Kidney (tissue), 14 donors: Measurements from ENCODE around the gene MAMSTR. TPM values are rescaled to one million over a fixed set of nuclear protein-coding genes. Genes with fewer than 3 reads are reported as not detected.

Source experiments
- DNase-seq, 5 donors: peaks; one replicate each; pipeline ENCODE4 v3.0.0-alpha.2; 2013 to 2020
- FAIRE-seq: peaks from 2 replicates; lab custom pipeline; 2012; peaks lifted over from hg19 to GRCh38; lab: Jason Lieb, UNC
- H3K27ac ChIP-seq, 2 donors: one replicate each; pipeline ENCODE4 v1.7.0; 2013; ENCODE audit warnings: low read depth in 2 of 2, low read length in 2 of 2, inconsistent platforms in 1 of 2
- H3K27me3 ChIP-seq: one replicate; pipeline ENCODE4 v1.7.1; 2013; ENCODE audit warnings: low read length, inconsistent platforms; ENCODE audit not compliant: control insufficient read depth, insufficient read depth
- H3K36me3 ChIP-seq, 3 donors: one replicate each; pipeline versions ENCODE4 v1.7.0 to v1.7.1; 2013; ENCODE audit warnings: low read length in 3 of 3, control low read depth in 1 of 3, inconsistent platforms in 1 of 3; ENCODE audit not compliant: insufficient read depth in 3 of 3, control insufficient read depth in 2 of 3
- H3K4me1 ChIP-seq, 3 donors: one replicate each; pipeline versions ENCODE4 v1.7.0 to v1.7.1; 2013; ENCODE audit warnings: low read length in 3 of 3, inconsistent platforms in 1 of 3, low read depth in 1 of 3; ENCODE audit not compliant: control insufficient read depth in 2 of 3, insufficient read depth in 2 of 3
- H3K4me3 ChIP-seq, 3 donors: one replicate each; pipeline versions ENCODE4 v1.7.0 to v1.8.1; 2013; ENCODE audit warnings: low read length in 3 of 3, control low read depth in 1 of 3, inconsistent platforms in 1 of 3
- H3K9ac ChIP-seq, 3 donors: one replicate each; pipeline versions ENCODE4 v1.7.0 to v1.7.1; 2013; ENCODE audit warnings: low read length in 3 of 3, control low read depth in 1 of 3, inconsistent platforms in 1 of 3
- H3K9me3 ChIP-seq, 3 donors: one replicate each; pipeline versions ENCODE4 v1.7.0 to v1.7.1; 2013; ENCODE audit warnings: low read length in 3 of 3, control low read depth in 1 of 3, inconsistent platforms in 1 of 3; ENCODE audit not compliant: control insufficient read depth in 2 of 3, insufficient read depth in 1 of 3
- intact Hi-C: fragments of 100-400 bp; cut with DNase I; formaldehyde crosslinking; loops from one replicate; pipeline ENCODE4 v1.11.1; 2022
- polyA plus RNA-seq: library from polyadenylated mRNA; stranded (reverse); fragments of 350-450 nt; fragmentation: Illumina TruSeq; extraction: RNeasy Lipid Tissue Mini Kit (QIAGEN cat#74804); gene quantifications from one replicate; pipeline ENCODE4 v1.2.3, GENCODE V29; 2014; ENCODE audit warnings: low read depth, low replicate concordance; ENCODE audit not compliant: insufficient read depth
- total RNA-seq: library from RNA; stranded (reverse); fragmentation: NEBNext Ultra II Directional; extraction: Animal tissue kit (Norgen Biotek cat#: 25700); gene quantifications from one replicate; pipeline ENCODE4 v1.2.1, GENCODE V29; 2021
- TF ChIP-seq, protein P1 (sequence below): IDR thresholded peaks from 3 replicates; pipeline ENCODE4 v1.5.1; 2012; ENCODE audit warnings: mild to moderate bottlenecking, moderate library complexity, borderline replicate concordance; ENCODE audit not compliant: insufficient read depth; ENCODE audit errors: extremely low read depth
- donor health status: control.
- donor health status: control.
- donor health status: control.
- donor health status: control.
- donor health status: control.
- donor health status: DM: yes; HTN: yes; CAD: no.
- donor health status: Normal renal cell carcinoma (clear cell type).

The MAMSTR gene
- total and polyA plus RNA-seq, 2 donors from 2014 or later, result 2.2 to 3.6 TPM

DNA sequence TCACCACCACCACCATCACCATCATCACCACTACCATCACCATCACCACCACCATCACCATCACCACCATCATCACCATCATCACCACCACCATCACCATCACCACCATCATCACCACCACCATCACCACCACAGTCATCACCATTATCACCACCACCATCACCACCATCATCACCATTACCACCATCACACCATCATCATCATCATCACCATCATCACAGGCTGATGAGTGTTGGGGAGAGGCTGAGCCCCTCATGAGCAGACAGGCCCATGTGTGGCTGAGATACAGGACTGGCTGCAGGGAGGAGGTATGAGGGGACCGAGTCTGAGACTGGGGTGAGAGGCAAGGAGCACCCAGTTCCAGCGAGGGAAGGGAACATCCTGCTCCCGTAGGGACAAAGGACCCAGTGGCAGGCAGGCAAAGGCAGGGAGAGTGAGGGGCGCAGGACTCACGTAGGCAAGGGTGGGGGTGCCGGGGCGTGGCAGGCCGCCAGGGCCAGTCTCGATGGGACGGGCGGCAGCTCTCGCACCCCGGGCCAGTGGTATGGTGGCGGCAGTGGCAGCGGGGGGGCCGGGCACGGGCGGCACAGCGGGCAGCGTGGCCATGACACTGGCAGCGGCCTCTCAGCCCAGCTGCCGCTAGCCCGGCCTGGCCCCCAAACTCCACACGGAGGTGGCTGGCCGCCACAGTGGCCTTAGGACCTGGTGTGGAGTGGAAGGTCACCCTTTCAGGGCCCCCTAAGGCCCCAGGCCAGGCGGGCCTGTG is 49.4 kb downstream of the MAMSTR start:
- intact Hi-C loops, result no loop called here
- no peak overlapping the region for H3K4me3 ChIP-seq
- no peaks in the 10 kb centered on the region for H3K27me3 ChIP-seq
- FAIRE-seq, result no peak
- H3K36me3 ChIP-seq, result no peaks in the 10 kb centered on the region
- no peak for DNase-seq
- peaks cover 0 to 3% (median 0%) of the 10 kb centered on the region in 3 donors for H3K4me1 ChIP-seq
- no peak overlapping the region for H3K9ac ChIP-seq
- no peak overlapping the region for H3K27ac ChIP-seq
- TF ChIP-seq, protein P1, sequence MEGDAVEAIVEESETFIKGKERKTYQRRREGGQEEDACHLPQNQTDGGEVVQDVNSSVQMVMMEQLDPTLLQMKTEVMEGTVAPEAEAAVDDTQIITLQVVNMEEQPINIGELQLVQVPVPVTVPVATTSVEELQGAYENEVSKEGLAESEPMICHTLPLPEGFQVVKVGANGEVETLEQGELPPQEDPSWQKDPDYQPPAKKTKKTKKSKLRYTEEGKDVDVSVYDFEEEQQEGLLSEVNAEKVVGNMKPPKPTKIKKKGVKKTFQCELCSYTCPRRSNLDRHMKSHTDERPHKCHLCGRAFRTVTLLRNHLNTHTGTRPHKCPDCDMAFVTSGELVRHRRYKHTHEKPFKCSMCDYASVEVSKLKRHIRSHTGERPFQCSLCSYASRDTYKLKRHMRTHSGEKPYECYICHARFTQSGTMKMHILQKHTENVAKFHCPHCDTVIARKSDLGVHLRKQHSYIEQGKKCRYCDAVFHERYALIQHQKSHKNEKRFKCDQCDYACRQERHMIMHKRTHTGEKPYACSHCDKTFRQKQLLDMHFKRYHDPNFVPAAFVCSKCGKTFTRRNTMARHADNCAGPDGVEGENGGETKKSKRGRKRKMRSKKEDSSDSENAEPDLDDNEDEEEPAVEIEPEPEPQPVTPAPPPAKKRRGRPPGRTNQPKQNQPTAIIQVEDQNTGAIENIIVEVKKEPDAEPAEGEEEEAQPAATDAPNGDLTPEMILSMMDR, result no peak
- no peaks in the 10 kb centered on the region for H3K9me3 ChIP-seq

GRCh38 chr19:48668761-48669160 is 50.8 kb downstream of the MAMSTR start:
- Histone ChIP-seq H3K36me3 (no peaks in the 10 kb centered on the region), H3K27ac (no peak overlapping the region), H3K4me3 (no peak overlapping the region), H3K4me1 (no peaks in the 10 kb centered on the region), H3K27me3 (no peaks in the 10 kb centered on the region), H3K9ac (no peak overlapping the region), H3K9me3 (no peaks in the 10 kb centered on the region)
- FAIRE-seq, result no peak
- DNase-seq, result no peak
- intact Hi-C loops, result no loop called here
- TF ChIP-seq, protein P1, result no peak

DNA sequence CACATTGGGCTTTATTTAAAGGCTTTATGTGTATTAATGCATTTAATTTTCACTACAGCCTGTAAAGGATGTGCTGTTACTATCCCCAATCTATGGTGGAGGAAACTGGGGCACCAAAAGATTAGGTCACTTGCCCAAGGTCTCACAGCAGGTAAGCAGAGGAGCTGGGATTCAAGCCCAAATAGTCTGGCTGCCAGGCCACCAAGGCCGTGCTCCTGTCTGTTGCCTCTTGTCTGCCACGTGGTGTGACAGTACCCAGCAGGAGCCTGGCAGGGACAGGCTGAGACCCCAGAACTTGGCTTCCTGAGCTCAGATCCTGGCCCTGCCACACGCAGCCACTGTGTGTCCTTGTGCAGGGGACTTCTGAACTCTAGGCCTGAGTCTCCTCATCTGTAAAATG is 51.2 kb downstream of the MAMSTR start:
- Histone ChIP-seq H3K36me3 (no peaks in the 10 kb centered on the region), H3K4me1 (no peaks in the 10 kb centered on the region), H3K9me3 (no peaks in the 10 kb centered on the region), H3K9ac (no peak overlapping the region), H3K27me3 (no peaks in the 10 kb centered on the region), H3K27ac (no peak overlapping the region), H3K4me3 (no peak overlapping the region)
- TF ChIP-seq, protein P1, result no peak
- DNase-seq (no peak), FAIRE-seq (no peak)
- intact Hi-C loops, result no loop called here
